Stimulated activated CD8-positive, alpha-beta memory T cell treated with anti-CD3 and anti-CD28 coated beads, Interleukin-7, amount 100 ng/mL, for 4 hours (primary cell): ENCODE data around the gene CLTA.
"Not testable (repeated sequence)": the region's sequence is repeated elsewhere in the genome, so short reads cannot be mapped to it uniquely, and the experiment has no call there.

Source experiments
- DNase-seq, 2 donors: peaks; one replicate each; pipeline ENCODE4 v3.0.0-alpha.2; 2020; ENCODE audit warnings: low read depth in 2 of 2

The CLTA gene

DNA sequence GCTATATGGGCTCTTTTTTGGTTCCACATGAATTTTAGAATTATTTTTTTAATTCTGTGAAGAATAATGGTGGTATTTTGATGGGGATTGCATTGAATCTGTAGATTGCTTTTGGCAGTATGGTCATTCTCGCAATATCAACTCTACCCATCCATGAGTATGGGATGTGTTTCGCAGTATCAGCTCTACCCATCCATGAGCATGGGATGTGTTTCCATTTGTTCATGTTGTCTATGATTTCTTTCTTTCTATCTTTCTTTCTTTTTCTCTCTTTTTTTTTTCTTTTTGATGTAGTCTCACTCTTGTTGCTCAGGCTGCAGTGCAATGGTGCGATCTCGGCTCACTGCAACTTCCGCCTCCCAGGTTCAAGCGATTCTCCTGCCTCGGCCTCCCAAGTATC, 48.5 kb downstream of the CLTA start:
- DNase-seq, result not testable (repeated sequence)

DNA sequence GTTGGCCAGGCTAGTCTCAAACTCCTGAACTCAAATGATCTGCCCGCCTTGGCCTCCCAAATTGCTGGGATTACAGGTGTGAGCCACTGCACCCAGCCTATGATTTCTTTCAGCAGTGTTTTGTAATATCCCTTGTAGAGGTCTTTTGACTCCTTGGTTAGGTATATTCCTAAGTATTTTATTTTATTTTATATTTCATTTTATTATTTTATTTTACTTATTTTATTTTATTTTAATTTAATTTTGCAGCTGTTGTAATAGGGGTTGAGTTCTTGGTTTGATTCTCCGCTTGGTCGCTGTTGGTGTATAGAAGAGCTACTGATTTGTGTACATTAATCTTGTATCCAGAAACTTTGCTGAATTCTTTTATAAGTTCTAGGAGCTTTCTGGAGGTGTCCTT, 49.0 kb downstream of the CLTA start:
- not testable (repeated sequence) for DNase-seq

DNA sequence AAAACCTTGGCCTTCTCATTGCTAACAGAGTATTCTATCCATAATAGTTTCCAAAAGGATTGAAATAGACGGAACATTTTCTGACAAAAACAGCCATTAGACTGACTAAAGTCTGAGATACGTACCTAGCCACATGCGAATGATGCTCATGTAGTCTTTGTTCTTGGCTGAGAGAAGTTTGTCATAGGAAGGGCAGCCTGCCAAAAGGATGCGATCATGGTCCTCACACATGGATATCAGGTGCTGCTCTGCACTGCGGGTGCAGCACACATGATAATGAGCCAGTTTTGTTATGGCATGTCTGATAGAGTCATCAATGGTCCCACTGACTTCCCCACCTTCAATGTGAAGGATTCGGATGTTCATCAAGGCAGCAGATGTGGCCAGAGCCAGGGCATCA, 55.2 kb downstream of the CLTA start:
- DNase-seq, result no peak

DNA sequence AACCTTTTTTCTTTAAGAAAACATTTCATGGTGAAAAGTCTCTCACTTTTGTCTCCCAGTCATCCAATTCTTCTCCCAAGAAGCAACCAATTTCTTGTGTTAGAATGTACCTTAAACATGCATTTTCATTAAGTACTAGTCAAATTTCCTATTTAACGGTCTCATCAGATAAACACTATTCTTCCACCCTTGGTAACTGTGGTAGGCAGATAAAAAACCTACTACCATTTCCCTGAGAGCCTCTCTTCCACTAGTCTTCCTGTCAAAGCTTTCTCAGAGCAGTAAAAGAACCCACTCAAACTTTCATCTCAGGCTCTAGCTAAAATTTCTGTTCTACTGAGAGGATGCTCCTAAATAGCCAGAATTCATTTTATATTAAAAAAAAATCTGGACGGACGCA, 56.6 kb downstream of the CLTA start:
- DNase-seq, result no peak

DNA sequence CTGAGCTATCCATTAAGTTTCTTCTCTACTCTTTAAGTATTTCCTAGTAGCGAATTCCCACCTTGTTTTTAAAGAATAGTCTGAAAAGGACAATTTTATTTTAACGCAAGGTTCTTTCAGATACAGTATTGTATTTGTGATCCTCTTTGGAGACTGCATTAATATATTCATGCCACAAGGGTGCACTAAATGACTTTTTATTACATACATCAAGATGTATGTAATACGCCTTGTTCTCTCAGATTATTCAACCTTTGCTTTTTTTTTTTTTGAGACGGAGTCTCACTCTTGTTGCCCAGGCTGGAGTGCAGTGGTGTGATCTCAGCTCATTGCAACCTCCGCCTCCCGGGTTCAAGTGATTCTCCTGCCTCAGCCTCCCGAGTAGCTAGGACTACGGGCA, 57.3 kb downstream of the CLTA start:
- not testable (repeated sequence) for DNase-seq

DNA sequence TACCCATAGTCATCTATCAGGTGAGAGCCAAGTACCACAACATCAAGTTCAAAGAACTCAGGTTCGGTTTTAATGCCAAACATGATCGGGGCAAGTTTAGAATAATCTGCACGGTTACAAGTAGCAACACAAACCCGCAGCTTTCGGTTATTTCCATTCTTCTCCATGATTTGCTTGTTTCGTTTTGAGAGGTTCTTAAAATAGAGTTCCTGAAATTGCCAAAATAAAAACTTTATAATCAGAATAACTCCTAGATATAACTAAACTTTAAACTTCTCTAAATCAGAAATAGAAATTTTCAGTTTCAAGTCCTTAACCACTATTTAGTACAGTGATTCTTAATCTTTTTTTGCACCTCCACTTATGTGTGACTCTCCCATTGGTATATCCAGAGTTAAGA, 58.5 kb downstream of the CLTA start:
- no peak for DNase-seq

DNA sequence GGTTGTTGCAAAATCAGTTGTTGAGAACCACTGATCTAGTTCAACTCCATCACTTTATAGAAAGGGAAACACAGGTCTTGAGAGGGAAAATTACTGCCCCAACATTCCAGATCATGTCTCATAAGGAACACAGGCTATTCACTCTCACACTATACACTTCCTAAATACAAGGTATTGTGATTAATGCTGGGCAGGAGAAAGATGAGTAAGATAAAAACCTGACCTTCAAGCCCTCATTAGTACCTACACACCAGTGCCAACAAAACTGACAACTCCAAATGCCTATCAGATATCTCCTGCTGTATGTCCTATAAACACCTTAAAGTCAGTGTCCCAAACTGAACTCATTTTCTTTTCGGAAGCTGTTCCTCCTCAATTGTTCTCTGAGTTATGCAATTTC, 59.4 kb downstream of the CLTA start:
- DNase-seq, result no peak

DNA sequence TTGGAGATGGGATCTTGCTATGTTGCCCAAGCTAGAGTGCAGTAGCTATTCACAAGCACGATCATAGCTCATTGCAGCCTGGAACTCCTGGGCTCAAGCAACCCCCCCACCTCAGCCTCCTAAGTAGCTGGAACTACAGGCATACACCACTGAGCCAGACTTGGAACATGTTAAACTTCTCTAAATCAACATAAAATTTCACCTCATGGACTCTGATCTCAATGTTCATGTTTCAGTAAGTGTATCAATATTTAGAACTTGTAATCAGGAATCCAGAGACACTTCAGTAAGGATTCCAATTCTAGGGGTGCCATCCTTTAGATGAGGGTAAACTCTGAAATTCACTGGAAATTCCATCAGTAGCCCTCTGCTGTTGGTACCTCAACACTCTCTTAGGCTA, 60.7 kb downstream of the CLTA start:
- DNase-seq, result no peak

DNA sequence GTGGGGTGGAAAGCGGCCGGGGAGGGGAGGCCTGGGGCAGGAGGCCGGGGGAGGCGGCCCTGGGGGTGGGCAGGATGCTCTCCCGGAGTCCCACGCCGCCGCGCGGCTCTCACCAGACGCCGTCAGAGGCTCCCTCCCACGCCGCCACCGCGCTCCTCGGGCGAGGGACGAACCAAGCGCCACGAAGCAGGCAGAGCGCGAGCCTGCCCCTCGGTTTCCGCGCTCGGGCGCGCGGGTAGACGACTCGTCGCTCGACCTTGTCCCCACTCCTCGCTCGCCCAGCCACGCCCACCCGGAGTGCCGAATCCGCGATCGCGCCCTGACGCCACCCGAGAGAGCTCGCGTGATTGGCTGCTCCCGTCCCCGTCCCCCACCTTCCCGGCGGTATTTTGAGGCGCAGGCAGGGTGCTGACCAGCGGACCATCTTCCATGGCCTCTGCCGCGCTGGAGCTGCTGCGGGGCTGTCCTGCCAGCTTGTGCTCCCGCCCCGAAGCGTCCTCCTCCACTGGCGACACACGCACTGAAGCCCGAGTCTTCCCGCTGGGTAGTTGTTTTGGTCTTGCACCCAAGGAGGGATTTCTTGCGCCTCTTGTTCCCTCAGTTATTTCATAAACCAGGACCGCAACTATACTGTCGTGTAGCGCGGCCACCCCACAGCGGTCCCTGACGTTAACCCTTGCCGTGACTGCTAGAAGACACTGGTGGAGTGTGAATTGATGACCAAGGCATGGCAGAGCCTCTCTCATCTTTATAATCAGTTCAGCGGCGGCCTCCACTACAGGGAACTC, 67.7 kb downstream of the CLTA start, which contains the start of gene GNE:
GNE (minus strand) TSS at position 241 of the 788 bp plus-strand sequence. CDS start 9,093 bp downstream, outside the sequence.
- DNase-seq, result peak; percentile 96 to 99

DNA sequence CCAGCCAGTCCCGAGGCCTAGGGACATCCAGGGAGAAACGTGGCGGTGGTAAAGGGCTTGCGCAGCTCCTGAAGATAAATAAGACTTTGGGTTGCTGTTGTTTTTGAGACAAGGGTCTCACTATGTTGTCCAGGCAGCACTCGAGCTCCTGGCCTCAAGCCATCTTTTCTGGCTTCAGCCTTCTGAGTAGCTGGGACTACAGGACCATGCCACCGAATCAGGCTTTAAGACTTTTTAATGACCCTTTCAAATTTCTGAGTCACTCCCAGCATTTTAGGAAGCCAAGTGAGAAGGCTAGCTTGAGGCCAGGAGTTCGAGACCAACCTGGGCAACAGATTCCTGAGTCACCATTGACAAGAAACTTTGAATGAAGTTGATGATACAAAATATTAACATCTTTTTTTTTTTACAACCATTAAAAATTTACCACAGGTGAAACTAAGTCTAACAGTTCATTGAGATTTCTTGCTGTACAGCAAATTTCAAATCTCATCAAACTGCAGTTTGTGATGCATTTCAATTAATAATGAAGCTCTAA, 68.3 kb downstream of the CLTA start:
- DNase-seq, result no peak
